ENCODE data around the gene LCAT. TPM values are rescaled to one million over a fixed set of nuclear protein-coding genes. Genes with fewer than 3 reads are reported as not detected.
A peak's percentile ranks its signal among the peaks of the same experiment; 100 is the strongest.

Gene LCAT
- total and polyA plus RNA-seq, 9 of the 15 experiments (the other 6 are each of a cell fraction or from before 2014, with no cell fraction given): 0.46 to 21.0 (median 5.0) TPM

GRCh38 chr16:67936880-67937605 is 6.9 kb downstream of the LCAT start (continued):
- no peak for TF ChIP-seq ZBTB40 (IDR thresholded peaks at IDR 0.05)
- no peak for TF ChIP-seq ZBTB40 (CRISPR knock-in tag; IDR thresholded peaks at IDR 0.05)
- TF ChIP-seq ILF3 (IDR thresholded peaks at IDR 0.05; ENCODE audit: borderline replicate concordance): no peak
- no peak for TF ChIP-seq NR0B1 (IDR thresholded peaks at IDR 0.05; ENCODE audit: partially characterized antibody)
- no peak for TF ChIP-seq HIVEP1 (CRISPR knock-in tag; IDR thresholded peaks at IDR 0.05)
- TF ChIP-seq RBM15 (IDR thresholded peaks at IDR 0.05; ENCODE audit: insufficient read depth, low read length): no peak
- no peak for TF ChIP-seq CBFA2T3 (IDR thresholded peaks at IDR 0.05)
- TF ChIP-seq HDGF (IDR thresholded peaks at IDR 0.05): 0 out of 2 replicates have a peak, but pooled peaks have one; percentile 35
- TF ChIP-seq ZNF764 (CRISPR knock-in tag; IDR thresholded peaks at IDR 0.05; ENCODE audit: low read depth): no peak
- TF ChIP-seq CBX2 (IDR thresholded peaks at IDR 0.05; ENCODE audit: insufficient read depth, low read length, poor library complexity, severe bottlenecking): no peak
